RWPE1 (cell line): ENCODE data around the gene KLHDC7B.

Source experiments
- CTCF ChIA-PET: fragments of 350-600 bp; sonication (Branson Sonifier 250); formaldehyde crosslinking; extraction: SDS; loops from one replicate; lab custom pipeline; 2021; lab: Yijun Ruan, JAX
- POLR2A ChIA-PET: fragments of 400-600 bp; formaldehyde crosslinking; extraction: SDS; loops from one replicate; lab custom pipeline; 2020; ENCODE audit warnings: antibody characterized with exemption; ENCODE audit not compliant: low non-redundant PET; lab: Yijun Ruan, JAX
- DNase-seq: peaks from one replicate; pipeline ENCODE4 v3.0.0; 2012; ENCODE audit warnings: low spot score
- H3K27ac ChIP-seq: fragments of 450-650 bp; 2 replicates; pipeline ENCODE4 v1.5.1; 2017
- TF ChIP-seq, protein P1 (sequence below): fragments of 450-650 bp; conservative IDR thresholded peaks from 2 replicates; pipeline ENCODE4 v1.5.1; 2017; ENCODE audit warnings: low read depth, mild to moderate bottlenecking

The KLHDC7B gene

GRCh38 chr22:50577987-50578775, 32.5 kb downstream of the KLHDC7B start, which contains the start of gene CPT1B:
TSS of gene CPT1B (minus strand) at chr22:50578427. CDS start at chr22:50577915, 512 bp downstream.
- CTCF ChIA-PET, result interaction anchor here (1.0 kb wide), 1 partner anchor 52 kb away, joined by 3 read pairs; no protein-coding TSS in a partner anchor
- POLR2A ChIA-PET, result no interaction called here
- no peak for DNase-seq
- TF ChIP-seq, protein P1, sequence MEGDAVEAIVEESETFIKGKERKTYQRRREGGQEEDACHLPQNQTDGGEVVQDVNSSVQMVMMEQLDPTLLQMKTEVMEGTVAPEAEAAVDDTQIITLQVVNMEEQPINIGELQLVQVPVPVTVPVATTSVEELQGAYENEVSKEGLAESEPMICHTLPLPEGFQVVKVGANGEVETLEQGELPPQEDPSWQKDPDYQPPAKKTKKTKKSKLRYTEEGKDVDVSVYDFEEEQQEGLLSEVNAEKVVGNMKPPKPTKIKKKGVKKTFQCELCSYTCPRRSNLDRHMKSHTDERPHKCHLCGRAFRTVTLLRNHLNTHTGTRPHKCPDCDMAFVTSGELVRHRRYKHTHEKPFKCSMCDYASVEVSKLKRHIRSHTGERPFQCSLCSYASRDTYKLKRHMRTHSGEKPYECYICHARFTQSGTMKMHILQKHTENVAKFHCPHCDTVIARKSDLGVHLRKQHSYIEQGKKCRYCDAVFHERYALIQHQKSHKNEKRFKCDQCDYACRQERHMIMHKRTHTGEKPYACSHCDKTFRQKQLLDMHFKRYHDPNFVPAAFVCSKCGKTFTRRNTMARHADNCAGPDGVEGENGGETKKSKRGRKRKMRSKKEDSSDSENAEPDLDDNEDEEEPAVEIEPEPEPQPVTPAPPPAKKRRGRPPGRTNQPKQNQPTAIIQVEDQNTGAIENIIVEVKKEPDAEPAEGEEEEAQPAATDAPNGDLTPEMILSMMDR, result no peak
- peak within 1 kb of the TSS; percentile 93 for H3K27ac ChIP-seq

DNA sequence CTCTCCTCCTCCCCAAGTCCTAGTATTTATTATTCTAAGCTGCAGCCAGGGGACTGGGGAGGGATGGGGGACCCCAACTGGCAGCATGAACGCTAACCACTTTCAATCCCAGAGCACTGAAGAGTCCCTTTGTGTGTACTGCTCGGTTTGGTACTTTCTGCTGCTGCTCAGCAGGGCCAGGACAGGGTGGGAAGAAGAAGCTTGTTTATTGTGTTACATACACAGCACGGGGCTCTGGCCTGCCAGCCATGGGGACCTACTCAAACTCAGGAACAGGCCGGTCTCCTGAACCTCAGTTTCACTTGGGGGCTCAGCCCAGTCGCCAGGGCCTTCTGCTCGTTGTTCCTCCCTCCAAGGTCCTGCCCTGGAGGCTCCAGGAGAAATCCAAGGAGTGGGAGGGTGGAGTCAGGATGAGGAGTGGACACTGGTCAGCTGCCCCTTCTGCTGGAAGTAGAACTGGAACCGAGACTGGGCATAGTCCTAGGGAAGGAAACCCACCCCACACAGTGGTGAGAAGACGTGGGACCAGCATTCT, 33.1 kb downstream of the KLHDC7B start:
- TF ChIP-seq, protein P1, result no peak
- CTCF ChIA-PET, result no interaction called here
- peak overlapping the region; percentile 93 for H3K27ac ChIP-seq
- POLR2A ChIA-PET, result no interaction called here
- no peak for DNase-seq

- TF ChIP-seq, protein P1, result no peak
- peak overlapping the region; percentile 93 for H3K27ac ChIP-seq
- POLR2A ChIA-PET, result no interaction called here
- CTCF ChIA-PET, result no interaction called here
- DNase-seq, result no peak
Observed at GRCh38 chr22:50579752-50580151, 34.1 kb downstream of the KLHDC7B start.

GRCh38 chr22:50581031-50581949, 35.6 kb downstream of the KLHDC7B start:
- ChIA-PET CTCF (no interaction called here), POLR2A (no interaction called here)

GRCh38 chr22:50581950-50582492, 36.3 kb downstream of the KLHDC7B start:
- TF ChIP-seq, protein P1, result no peak
- ChIA-PET POLR2A (interaction anchor here (1.0 kb wide), 1 partner anchor 52 kb away, joined by 4 read pairs; the partner anchor contains the start of gene TYMP), CTCF (no interaction called here)
- DNase-seq, result no peak
- peak overlapping the region; percentile 93 for H3K27ac ChIP-seq

More at GRCh38 chr22:50581031-50581949, 35.6 kb downstream of the KLHDC7B start:
- peak overlapping the region; percentile 93 for H3K27ac ChIP-seq
- no peak for DNase-seq
- TF ChIP-seq, protein P1, result no peak
